Measurements from ENCODE around the gene RGS7. TPM values are rescaled to one million over a fixed set of nuclear protein-coding genes. Genes with fewer than 3 reads are reported as not detected.
"Not testable (repeated sequence)": the region's sequence is repeated elsewhere in the genome, so short reads cannot be mapped to it uniquely, and the experiment has no call there.

The RGS7 gene
- total RNA-seq, 1 donor from 2014 or later = 0.18 TPM

DNA sequence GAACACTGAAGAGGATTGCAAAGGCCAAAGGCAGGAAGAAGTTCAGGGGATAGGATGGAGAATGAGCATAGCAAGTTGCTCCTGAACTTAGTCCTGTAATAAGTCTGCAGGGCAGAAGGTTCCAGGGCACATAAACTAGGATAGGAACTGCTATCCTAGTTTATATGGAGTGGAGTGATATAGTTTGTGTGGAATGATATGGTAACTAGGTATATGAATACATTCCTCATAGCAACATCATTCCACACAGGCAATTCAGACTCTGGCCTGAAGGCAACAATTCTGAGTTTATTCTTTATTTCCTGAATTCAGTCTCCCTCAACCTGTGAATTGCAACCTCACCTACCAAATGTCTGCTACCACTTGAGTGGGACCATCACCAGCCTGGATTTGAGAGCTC is 590.2 kb downstream of the RGS7 start:
- peak overlapping the region; percentile 96 for H3K27ac Mint-ChIP-seq (ENCODE audit: unreplicated experiment)
- H2AFZ ChIP-seq (ENCODE audit: low read depth, low read length) = no peak overlapping the region
- no peaks in the 10 kb centered on the region for H4K20me1 ChIP-seq (ENCODE audit: insufficient read depth, low read length)
- TF ChIP-seq EZH2 (IDR thresholded peaks at IDR 0.05; ENCODE audit: insufficient read depth, low read length) = no peak
- H3K4me3 Mint-ChIP-seq (ENCODE audit: unreplicated experiment) = no peak overlapping the region
- peak; percentile 27 for DNase-seq (ENCODE audit: low read depth)
- H3K4me2 ChIP-seq (ENCODE audit: low read length) = no peak overlapping the region
- no peak overlapping the region for H3K4me3 ChIP-seq (ENCODE audit: insufficient read depth, low read depth, low read length)
- peaks cover 13% of the 10 kb centered on the region for H3K4me1 ChIP-seq (ENCODE audit: insufficient read depth, low read length)
- peak overlapping the region; percentile 82 for H3K27ac ChIP-seq (ENCODE audit: low read depth, low read length)
- H3K9ac ChIP-seq (ENCODE audit: low read length) = no peak overlapping the region
- H3K36me3 Mint-ChIP-seq (ENCODE audit: low read depth, unreplicated experiment) = no peaks in the 10 kb centered on the region
- no peaks in the 10 kb centered on the region for H3K79me2 ChIP-seq (ENCODE audit: insufficient read depth, low read length)
- H3K27me3 Mint-ChIP-seq (ENCODE audit: low read depth, unreplicated experiment) = no peaks in the 10 kb centered on the region
- H3K36me3 ChIP-seq (ENCODE audit: insufficient read depth, low read length) = no peaks in the 10 kb centered on the region
- H3K27me3 ChIP-seq (ENCODE audit: insufficient read depth, low read length) = no peaks in the 10 kb centered on the region
- peaks cover 4% of the 10 kb centered on the region for H3K9me3 ChIP-seq (ENCODE audit: insufficient read depth, low read depth, low read length)
- H3K4me1 Mint-ChIP-seq (ENCODE audit: low read depth, unreplicated experiment) = peaks cover 24% of the 10 kb centered on the region
- no peak for FAIRE-seq
- H3K9me3 Mint-ChIP-seq (ENCODE audit: unreplicated experiment) = peaks cover 6% of the 10 kb centered on the region

DNA sequence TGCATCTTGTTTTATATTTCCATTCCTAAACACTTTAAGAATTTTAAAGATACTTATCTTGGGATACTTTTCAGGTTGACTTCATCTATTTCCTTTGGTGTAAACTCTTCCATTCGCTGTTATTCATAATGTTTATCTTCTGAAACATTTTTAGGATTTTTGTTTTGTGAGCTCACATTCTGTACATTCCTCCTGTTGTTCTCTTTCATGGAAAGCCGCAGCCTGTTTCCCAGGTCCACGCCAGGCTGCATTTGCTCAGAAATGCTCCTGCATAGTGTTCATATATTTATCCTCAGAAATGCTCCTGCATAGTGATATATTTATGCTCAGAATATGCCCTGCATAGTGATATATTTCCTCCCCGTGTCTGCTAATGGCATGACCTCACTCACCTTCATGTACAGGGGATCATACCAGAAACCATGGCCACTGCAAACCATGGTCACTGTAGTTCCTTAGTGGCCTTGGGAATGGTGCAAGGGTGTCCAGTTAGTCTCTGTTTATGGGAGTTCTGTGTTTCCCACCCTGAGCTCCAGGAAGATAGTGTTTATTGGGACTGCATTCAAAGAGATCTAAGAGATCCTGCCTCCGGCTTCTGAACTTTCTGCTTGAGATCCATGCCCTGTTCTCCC is 591.2 kb downstream of the RGS7 start:
- DNase-seq (ENCODE audit: low read depth) = peak; percentile 87
- H3K4me2 ChIP-seq (ENCODE audit: low read length) = peak overlapping the region; percentile 68
- Mint-ChIP-seq H3K4me1 (ENCODE audit: low read depth, unreplicated experiment) (peaks cover 24% of the 10 kb centered on the region), H3K36me3 (ENCODE audit: low read depth, unreplicated experiment) (no peaks in the 10 kb centered on the region), H3K27me3 (ENCODE audit: low read depth, unreplicated experiment) (no peaks in the 10 kb centered on the region), H3K4me3 (ENCODE audit: unreplicated experiment) (no peak overlapping the region), H3K27ac (ENCODE audit: unreplicated experiment) (peak overlapping the region; percentile 96), H3K9me3 (ENCODE audit: unreplicated experiment) (peaks cover 3% of the 10 kb centered on the region)
- peak overlapping the region; percentile 82 for H3K27ac ChIP-seq (ENCODE audit: low read depth, low read length)
- peak; percentile 76 for FAIRE-seq
- no peak for TF ChIP-seq CTCF (IDR thresholded peaks at IDR 0.05; ENCODE audit: insufficient read depth, low read depth, low read length)
- TF ChIP-seq EZH2 (IDR thresholded peaks at IDR 0.05; ENCODE audit: insufficient read depth, low read length) = no peak
- peaks cover 13% of the 10 kb centered on the region for H3K4me1 ChIP-seq (ENCODE audit: insufficient read depth, low read length)
- peak overlapping the region; percentile 67 for H3K9ac ChIP-seq (ENCODE audit: low read length)
- H3K27me3 ChIP-seq (ENCODE audit: insufficient read depth, low read length) = no peaks in the 10 kb centered on the region
- peaks cover 4% of the 10 kb centered on the region for H3K9me3 ChIP-seq (ENCODE audit: insufficient read depth, low read depth, low read length)
- H2AFZ ChIP-seq (ENCODE audit: low read depth, low read length) = no peak overlapping the region
- no peaks in the 10 kb centered on the region for H3K36me3 ChIP-seq (ENCODE audit: insufficient read depth, low read length)
- no peaks in the 10 kb centered on the region for H4K20me1 ChIP-seq (ENCODE audit: insufficient read depth, low read length)
- no peak overlapping the region for H3K4me3 ChIP-seq (ENCODE audit: insufficient read depth, low read depth, low read length)
- no peaks in the 10 kb centered on the region for H3K79me2 ChIP-seq (ENCODE audit: insufficient read depth, low read length)

GRCh38 chr1:240763771-240764170 is 593.2 kb downstream of the RGS7 start:
- Histone ChIP-seq H4K20me1 (ENCODE audit: insufficient read depth, low read length) (no peaks in the 10 kb centered on the region), H2AFZ (ENCODE audit: low read depth, low read length) (no peak overlapping the region), H3K79me2 (ENCODE audit: insufficient read depth, low read length) (no peaks in the 10 kb centered on the region), H3K9me3 (ENCODE audit: insufficient read depth, low read depth, low read length) (peaks cover 4% of the 10 kb centered on the region), H3K27ac (ENCODE audit: low read depth, low read length) (no peak overlapping the region), H3K9ac (ENCODE audit: low read length) (no peak overlapping the region), H3K4me2 (ENCODE audit: low read length) (no peak overlapping the region), H3K36me3 (ENCODE audit: insufficient read depth, low read length) (no peaks in the 10 kb centered on the region), H3K4me1 (ENCODE audit: insufficient read depth, low read length) (peaks cover 13% of the 10 kb centered on the region), H3K27me3 (ENCODE audit: insufficient read depth, low read length) (no peaks in the 10 kb centered on the region), H3K4me3 (ENCODE audit: insufficient read depth, low read depth, low read length) (no peak overlapping the region)
- Mint-ChIP-seq H3K4me3 (ENCODE audit: unreplicated experiment) (no peak overlapping the region), H3K4me1 (ENCODE audit: low read depth, unreplicated experiment) (peaks cover 25% of the 10 kb centered on the region), H3K27ac (ENCODE audit: unreplicated experiment) (no peak overlapping the region), H3K36me3 (ENCODE audit: low read depth, unreplicated experiment) (no peaks in the 10 kb centered on the region), H3K27me3 (ENCODE audit: low read depth, unreplicated experiment) (no peaks in the 10 kb centered on the region), H3K9me3 (ENCODE audit: unreplicated experiment) (peaks cover 3% of the 10 kb centered on the region)
- DNase-seq (ENCODE audit: low read depth) = no peak
- FAIRE-seq = no peak
- TF ChIP-seq CTCF (IDR thresholded peaks at IDR 0.05; ENCODE audit: insufficient read depth, low read depth, low read length) (no peak), EZH2 (IDR thresholded peaks at IDR 0.05; ENCODE audit: insufficient read depth, low read length) (no peak)

DNA sequence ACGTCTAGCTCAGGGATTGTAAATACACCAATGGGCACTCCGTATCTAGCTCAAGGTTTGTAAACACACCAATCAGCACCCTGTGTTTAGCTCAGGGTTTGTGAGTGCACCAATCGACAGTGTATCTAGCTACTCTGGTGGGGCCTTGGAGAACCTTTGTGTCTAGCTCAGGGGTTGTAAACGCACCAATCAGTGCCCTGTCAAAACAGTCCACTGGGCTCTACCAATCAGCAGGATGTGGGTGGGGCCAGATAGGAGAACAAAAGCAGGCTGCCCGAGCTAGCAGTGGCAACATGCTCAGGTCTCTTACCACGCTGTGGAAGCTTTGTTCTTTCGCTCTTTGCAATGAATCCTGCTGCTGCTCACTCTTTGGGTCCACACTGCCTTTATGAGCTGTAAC is 593.9 kb downstream of the RGS7 start:
- not testable (repeated sequence) for H2AFZ ChIP-seq (ENCODE audit: low read depth, low read length); H3K79me2 ChIP-seq (ENCODE audit: insufficient read depth, low read length); H3K27ac Mint-ChIP-seq (ENCODE audit: unreplicated experiment); H3K9me3 Mint-ChIP-seq (ENCODE audit: unreplicated experiment); H3K9ac ChIP-seq (ENCODE audit: low read length); H3K36me3 ChIP-seq (ENCODE audit: insufficient read depth, low read length); H3K27me3 ChIP-seq (ENCODE audit: insufficient read depth, low read length); H3K27ac ChIP-seq (ENCODE audit: low read depth, low read length); H3K9me3 ChIP-seq (ENCODE audit: insufficient read depth, low read depth, low read length); H3K36me3 Mint-ChIP-seq (ENCODE audit: low read depth, unreplicated experiment); DNase-seq (ENCODE audit: low read depth); H3K27me3 Mint-ChIP-seq (ENCODE audit: low read depth, unreplicated experiment); H3K4me3 Mint-ChIP-seq (ENCODE audit: unreplicated experiment); H4K20me1 ChIP-seq (ENCODE audit: insufficient read depth, low read length); FAIRE-seq; H3K4me2 ChIP-seq (ENCODE audit: low read length); H3K4me3 ChIP-seq (ENCODE audit: insufficient read depth, low read depth, low read length)
- H3K4me1 ChIP-seq (ENCODE audit: insufficient read depth, low read length) = peaks cover 13% of the 10 kb centered on the region
- peaks cover 26% of the 10 kb centered on the region for H3K4me1 Mint-ChIP-seq (ENCODE audit: low read depth, unreplicated experiment)

All from astrocyte (in vitro differentiated cells and primary cell).